Endometrial microvascular endothelial cells (primary cell): Measurements from ENCODE around the gene ALG11. TPM values are rescaled to one million over a fixed set of nuclear protein-coding genes. Genes with fewer than 3 reads are reported as not detected.
"Not testable (repeated sequence)": the region's sequence is repeated elsewhere in the genome, so short reads cannot be mapped to it uniquely, and the experiment has no call there.

Experiments
- in situ Hi-C: cut with HindIII; loops from 2 replicates; pipeline ENCODE4 v1.10.0; 2017; ENCODE audit warnings: low sequenced_read_pairs, low pct_unique_long_range_greater_than_20kb; ENCODE audit errors: inconsistent ontology term
- total RNA-seq: library from RNA; depleted of rRNA; stranded (reverse); fragments of >200 nt; gene quantifications from one replicate; pipeline ENCODE4 v1.2.3, GENCODE V29; 2015; ENCODE audit errors: inconsistent ontology term

The ALG11 gene, protein sequence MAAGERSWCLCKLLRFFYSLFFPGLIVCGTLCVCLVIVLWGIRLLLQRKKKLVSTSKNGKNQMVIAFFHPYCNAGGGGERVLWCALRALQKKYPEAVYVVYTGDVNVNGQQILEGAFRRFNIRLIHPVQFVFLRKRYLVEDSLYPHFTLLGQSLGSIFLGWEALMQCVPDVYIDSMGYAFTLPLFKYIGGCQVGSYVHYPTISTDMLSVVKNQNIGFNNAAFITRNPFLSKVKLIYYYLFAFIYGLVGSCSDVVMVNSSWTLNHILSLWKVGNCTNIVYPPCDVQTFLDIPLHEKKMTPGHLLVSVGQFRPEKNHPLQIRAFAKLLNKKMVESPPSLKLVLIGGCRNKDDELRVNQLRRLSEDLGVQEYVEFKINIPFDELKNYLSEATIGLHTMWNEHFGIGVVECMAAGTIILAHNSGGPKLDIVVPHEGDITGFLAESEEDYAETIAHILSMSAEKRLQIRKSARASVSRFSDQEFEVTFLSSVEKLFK
- total RNA-seq = 21.8 TPM

DNA sequence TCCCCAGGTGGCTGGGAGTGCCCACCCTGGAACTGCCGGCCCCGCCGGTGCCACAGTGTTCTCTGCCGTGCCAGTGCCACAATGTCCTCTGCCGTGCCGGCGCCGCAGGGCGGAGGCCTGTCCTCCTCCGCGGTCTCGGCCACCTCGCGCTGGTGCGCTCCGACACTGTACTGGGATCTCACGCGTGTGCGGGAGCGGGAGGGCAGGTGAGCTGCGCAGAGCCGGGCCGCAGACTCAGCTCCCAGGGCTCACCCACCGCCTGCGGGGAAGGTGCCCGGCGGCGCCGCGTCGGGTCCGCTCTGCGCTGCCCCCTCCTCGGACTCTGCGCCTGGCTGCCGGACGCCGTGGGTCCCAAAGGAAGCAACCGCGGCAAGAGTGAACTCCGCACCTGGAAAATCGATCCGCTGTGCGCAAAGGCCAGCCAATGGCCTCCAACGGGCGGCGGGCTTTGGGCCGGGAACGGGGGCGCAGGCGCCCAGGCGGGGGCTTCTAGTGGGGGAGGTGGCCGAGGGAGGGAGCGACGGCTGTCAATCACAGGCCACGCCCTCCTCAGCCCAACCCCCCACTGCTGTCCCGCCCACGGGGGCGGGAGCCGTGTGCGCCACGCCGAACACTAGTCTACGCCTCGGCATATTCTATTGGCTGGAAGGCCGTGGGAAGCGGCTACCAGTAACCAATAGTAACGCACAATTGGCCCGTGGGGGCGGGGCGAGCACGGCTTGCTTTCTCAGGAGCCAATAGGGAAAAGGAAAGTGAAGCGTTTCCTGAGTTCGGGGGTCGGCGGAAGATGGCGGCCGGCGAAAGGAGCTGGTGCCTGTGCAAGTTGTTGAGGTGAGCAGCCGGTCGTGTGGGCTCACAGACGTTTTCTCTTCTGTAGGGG lies at the start of gene ALG11:
TSS of gene ALG11 (plus strand) at position 767 of the 880 bp plus-strand sequence. CDS start at position 788, 21 bp downstream.
- in situ Hi-C loops = no loop called here

DNA sequence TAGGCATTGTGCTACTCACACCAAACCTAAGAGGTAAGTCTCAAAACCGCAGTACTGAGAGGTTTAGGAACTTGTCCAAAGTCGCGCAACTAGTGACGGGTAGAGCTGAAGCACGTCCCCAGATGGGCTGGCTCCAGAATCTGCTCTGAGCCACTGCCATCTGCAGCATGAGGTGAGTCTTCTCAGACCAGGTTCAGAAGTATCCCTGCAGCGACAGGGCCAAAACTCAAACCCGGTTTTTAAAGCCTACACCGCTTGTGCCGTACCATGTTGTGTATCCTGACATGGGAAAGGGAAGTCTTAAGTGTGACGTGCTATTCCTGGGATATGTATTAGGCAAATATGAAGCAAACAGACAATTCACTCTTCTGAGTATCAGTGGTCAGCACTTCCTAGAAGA lies 46.0 kb upstream of the ALG11 start:
- in situ Hi-C loops = no loop called here

DNA sequence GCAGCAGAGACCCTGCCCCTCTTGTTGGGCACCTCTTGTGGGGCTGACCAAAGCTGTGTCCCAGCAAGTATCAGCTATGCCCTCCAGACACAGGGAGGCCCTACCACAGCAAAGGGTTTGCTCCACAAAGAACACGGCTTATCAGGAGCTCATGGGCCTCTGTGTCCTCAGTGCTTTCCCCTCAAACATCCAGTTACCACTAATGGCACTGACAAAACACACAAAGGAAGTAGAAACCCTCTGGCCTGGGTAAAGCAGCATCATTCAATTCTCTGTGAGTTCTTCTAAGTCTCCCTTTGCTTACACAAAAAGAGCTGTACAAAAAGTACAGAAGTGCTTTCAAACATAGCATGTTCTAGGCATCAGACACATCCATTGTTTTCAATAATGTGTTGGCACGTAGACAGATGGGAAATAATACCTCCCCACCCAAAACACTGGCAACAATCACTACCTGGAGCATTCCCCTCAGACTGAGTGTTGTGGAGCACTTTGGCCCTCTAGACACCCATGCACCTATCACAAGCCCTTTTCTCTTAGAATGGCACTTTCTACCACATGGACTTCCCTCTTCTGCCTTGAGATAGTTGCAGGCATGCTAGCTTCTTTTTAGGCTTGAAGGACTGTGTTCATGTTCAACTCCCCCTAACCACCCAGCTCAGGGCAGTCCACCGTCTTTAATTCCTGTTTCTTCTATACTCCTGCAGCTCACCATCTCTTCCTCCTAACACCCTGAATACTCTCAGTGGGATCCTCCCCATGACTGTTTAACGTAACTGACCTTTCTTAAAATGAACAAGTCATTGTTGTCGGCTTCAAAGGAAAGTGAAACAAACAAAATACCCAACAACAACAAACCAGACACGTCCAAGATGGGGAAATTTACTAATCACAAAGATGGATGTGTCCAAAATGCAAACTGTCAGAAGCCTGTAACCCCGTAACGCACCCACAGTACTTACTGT lies 44.4 kb upstream of the ALG11 start:
- in situ Hi-C loops = no loop called here

DNA sequence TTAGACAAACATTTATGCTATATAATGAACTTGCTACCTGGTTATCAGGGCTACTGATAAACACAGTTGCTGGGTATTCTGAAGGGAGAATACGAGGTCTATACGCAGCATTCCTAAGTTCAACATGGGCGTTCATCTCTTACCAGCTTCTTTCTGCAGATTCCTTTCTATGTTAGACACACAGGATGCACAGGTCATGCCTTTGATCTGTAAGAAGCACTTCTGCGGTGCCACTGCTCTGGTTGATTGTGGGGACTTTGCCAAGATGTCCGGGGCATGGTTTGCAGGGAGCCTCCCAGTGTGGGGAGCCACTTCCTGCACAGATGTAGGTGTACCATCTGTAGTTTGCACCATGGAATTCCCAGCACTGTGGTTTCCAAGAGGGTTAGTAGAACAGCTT lies 41.8 kb upstream of the ALG11 start:
- in situ Hi-C loops = no loop called here

DNA sequence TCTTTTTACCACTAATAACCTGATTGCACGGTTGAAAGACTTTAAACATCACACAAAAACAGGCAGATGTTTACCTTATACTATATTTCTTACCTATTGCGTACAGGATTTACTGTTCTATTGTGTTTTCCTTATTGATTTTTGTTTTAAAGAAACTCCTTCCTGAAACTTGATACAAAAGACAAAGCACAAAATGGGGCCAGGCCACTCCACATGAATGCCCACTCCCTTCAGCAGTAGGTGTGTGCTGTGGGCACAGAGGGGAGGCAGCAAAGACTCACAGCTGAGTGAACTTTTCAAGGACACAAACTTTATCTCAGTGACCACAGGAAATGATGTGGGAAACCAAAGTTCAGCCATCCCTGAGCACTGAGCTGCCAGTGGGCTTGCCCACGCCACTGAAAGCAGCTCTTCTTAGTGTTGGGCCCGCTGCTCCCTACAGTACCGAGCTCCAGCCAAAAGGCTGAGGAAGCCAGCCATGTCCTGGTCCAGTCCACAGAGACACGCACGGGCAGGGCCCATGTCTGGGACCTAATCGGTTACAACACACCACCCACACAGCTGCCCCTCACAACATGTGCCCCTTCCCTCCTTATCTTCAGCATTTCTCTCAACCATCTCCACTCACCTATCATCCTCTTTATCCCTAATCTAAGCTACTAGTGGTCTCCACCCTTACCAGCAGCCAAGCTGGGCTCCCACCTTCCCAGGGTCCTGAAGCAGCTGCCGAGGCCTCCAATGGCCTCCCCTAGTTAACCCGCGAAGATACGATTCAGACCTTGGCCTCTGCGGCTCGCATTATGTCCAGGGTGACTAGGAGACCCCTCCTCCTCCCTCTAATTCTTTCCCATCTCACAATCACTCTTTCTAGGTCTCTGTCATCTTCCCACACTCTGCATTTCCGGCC lies 40.4 kb upstream of the ALG11 start:
- in situ Hi-C loops = no loop called here

DNA sequence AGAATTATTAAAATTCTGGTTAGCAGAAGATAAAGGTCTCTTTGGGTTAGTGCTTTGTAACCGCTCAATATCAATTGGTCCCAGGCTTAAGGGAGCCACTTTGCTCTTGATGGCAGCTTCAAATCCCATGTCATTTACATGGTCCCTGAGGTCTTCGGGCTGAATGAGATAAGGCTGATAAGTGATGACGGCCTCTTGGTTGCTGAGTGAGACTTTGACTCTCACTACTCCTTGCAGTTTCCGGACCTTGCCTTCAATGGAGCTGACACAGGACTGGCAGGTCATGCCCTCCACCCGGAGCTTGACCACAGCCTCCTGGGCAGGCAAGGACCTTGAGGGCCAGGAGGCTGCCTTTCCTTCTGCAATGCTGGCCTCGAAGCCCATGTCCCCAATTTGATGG lies 37.7 kb upstream of the ALG11 start:
- in situ Hi-C loops = no loop called here

DNA sequence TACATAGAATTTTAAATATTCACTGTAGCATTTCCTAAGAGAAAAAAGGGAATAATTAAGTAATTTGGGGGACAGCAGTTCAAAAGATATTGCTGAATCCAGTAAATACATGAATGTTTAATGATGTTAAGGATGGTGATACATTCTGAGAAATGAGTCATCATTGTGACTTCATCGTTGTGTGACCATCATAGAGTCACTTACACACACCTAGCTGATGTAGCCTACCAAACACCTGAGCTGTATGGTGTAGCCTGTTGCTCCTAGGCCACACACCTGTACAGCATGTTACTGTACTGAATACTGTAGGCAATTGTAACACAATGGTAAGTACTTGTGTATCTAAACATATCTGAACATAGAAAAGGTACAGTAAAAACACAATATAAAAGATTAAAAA lies 35.8 kb upstream of the ALG11 start:
- in situ Hi-C loops = no loop called here

DNA sequence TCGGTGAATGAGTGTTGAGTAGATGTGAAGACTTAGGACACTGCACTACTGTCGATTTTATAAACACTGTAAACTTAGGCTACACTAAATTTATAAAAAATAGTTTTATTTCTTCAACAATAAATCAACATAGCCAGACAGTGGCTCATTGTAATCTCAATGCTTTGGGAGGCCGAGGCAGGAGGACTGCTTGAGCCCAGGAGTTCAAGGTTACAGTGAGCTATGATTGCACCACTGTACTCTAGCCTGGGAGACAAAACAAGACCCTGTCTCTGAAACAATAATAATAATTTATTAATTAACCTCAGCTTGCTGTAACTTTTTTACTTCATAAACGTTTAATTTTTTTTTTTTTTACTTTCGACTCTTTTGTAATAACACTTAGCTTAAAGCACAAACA lies 35.3 kb upstream of the ALG11 start:
- in situ Hi-C loops = no loop called here

DNA sequence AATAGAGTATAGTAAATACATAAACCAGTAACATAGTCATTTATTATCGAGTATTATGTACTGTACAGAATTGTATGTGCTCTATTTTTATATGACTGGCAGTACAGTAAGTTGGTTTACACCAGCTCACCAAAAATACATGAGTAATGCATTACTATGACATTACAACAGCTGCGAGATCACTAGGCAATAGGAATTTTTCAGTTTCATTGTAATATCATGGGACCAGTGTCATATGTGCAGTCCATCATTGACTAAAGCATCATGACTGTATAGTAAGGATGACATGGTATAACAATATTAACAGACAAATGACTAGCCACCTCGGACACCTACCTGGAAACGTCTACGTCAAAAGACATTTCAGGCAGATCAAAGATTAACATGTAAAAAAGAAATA lies 34.6 kb upstream of the ALG11 start:
- in situ Hi-C loops = no loop called here

DNA sequence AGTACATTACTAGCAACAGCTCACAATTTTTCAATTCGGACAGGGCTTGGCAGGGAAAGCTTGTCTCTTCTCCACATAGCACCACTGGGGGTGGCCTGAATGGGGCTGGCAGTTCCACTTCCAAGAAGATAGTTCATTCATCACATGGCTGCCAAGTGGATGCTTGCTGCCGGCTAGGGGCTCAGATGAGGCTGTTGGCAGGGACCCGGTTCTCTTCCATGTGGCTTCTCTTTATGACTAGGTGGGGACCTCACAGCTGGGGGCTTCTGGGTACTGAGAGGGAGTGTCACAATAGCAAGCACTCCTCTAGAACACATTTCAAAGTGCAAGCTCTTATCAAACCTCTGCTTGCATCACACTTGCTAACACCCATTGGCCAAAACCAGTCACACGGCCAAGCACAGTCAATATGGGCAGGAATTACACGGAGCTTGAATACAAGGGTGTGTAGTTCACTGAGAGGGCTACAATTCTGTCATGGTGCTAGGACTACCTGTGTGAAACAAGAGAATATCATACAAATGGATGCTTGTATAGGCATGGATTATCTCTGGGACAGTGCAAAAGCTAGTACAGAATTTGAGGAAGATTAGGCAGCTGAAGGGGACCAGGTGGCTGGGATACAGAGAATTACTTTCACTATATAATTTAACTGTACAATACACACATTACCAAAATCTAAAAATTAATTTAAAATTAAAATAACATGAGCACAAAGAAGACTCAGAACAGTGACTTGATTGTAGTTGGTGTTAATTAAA lies 33.2 kb upstream of the ALG11 start:
- in situ Hi-C loops = no loop called here

DNA sequence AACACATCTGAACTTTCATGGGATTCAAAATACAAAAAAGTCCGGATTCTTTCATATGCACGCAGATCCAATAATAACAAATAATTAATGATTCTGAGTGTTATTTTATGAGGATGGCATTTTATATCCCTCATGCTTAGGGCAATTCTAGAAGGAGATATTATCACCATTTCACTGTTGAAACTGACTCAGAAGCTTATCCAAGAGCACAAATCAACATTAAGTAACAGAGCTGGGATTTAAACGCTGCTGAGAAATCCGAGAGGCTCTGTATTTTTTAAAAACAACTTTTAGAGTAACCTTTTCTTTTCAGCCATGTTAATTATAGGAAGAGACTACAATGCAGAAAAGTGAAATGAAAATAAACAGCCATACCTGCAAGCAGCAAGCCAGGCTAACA lies 31.3 kb upstream of the ALG11 start:
- in situ Hi-C loops = no loop called here

DNA sequence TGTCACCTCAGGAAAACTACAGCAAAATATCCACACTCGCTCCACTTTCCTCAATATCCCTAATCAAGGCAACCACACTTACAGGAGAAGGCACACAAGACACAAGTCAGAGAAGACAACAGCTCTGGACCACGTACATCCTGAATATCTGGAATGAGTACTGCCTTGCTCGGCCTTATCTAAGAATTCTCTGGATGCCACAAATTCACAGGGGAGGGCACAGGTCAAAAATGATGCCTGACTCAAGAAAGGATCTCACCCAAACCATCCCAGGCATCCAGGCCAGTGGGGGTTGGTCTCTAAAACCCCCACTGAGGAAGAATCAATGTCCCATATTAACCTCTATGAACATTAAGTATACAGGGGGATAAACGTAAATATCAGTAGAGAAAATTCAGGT lies 30.8 kb upstream of the ALG11 start:
- in situ Hi-C loops = no loop called here

DNA sequence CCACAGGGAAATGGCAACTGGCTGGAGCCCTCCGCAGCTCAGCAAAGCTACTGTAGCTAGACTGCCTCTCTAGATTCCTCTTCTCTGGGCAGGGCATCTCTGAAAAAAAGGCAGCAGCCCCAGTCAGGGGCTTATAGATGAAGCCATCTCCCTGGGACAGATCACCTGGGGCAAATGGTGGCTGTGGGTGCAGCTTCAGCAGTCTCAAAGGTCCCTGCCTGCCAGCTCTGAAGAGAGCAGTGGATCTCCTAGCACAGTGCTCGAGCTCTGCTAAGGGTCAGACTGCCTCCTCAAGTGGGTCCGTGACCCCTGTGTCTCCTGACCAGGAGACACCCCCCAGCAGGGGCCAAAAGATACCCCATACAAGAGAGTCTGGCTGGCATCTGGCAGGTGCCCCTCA lies 28.9 kb upstream of the ALG11 start:
- in situ Hi-C loops = not testable (repeated sequence)

DNA sequence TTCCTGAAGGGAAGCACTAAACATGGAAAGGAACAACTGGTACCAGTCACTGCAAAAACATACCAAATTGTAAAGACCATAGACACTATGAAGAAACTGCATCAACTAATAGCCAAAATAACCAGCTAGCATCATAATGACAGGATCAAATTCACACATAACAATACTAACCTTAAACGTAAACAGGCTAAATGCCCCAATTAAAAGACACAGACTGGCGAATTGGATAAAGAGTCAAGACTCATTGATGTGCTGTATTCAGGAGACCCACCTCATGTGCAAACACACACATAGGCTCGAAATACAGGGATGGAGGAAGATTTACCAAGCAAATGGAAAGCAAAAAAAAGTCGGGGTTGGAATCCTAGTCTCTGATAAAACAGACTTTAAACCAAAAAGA lies 27.3 kb upstream of the ALG11 start:
- in situ Hi-C loops = not testable (repeated sequence)

DNA sequence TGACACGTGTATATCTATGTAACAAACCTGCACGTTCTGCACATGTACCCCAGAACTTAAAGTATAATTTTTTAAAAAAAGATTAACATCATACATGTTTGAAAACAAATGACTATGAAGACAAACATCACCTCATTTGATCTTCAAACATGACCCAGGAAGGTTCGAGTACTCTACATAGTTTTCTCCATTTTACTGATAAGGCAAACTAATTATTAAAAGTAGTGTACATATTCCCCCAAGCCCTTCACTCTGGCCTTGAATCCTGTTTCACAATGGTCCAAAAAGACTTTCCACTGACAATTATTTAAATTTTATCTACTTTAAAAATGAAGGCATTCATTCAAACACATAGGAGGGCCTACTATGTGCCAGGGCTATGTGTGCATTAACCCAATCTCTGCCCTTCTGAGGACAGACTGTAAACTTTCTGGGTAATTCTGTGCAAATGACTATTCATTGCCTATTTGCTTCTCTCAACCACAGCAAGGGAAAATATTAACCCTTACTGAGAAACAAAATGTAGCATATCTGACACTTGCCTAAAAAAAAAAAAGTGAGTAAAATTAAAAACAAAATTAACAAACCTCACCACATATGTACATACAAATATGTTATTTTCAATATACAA lies 23.1 kb upstream of the ALG11 start:
- in situ Hi-C loops = no loop called here

DNA sequence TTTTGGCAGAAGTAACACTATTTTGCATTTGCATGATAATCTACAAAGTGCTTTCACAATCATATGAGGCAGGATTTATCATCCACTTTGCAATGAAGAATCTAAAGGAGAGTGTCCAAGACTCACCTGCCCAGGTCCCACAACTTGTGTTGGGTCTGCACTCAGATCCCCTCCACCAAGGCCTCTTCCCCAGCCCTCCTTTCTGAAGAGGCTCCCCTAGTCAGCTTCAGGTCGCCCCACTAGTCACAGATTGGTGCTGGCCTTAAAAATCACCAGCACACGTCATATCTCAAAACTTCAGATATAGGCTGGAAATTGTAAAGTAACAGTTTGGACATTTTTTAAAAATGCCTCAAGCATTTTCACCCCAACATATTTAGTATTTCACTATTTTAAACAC lies 18.5 kb upstream of the ALG11 start:
- in situ Hi-C loops = no loop called here
